Fibroblast of pulmonary artery (primary cell): Measurements from ENCODE around the gene ELAPOR2.

Source experiments
- DNase-seq: peaks from one replicate; pipeline ENCODE4 v3.0.0-alpha.2; 2010; ENCODE audit warnings: low read depth
- H3K4me3 ChIP-seq: replicated peaks from 2 replicates; pipeline ENCODE4 v1.5.1; 2011; ENCODE audit warnings: low read depth, mild to moderate bottlenecking, control low read depth, low read length, moderate library complexity
- CTCF ChIP-seq: IDR thresholded peaks from 2 replicates; pipeline ENCODE4 v1.5.1; 2011; ENCODE audit warnings: mild to moderate bottlenecking, control low read depth, low read length, inconsistent platforms; ENCODE audit errors: missing control alignments

ELAPOR2 gene

GRCh38 chr7:87094322-87094721 lies 34.9 kb upstream of the ELAPOR2 start:
- no peak for TF ChIP-seq CTCF
- no peak for DNase-seq

GRCh38 chr7:87092568-87093091 lies 33.2 kb upstream of the ELAPOR2 start:
- DNase-seq, result no peak
- no peak for TF ChIP-seq CTCF
- no peak overlapping the region for H3K4me3 ChIP-seq

More at GRCh38 chr7:87094322-87094721, 34.9 kb upstream of the ELAPOR2 start:
- no peak overlapping the region for H3K4me3 ChIP-seq

GRCh38 chr7:87091487-87092066 lies 32.1 kb upstream of the ELAPOR2 start:
- no peak for DNase-seq
- TF ChIP-seq CTCF, result no peak
- no peak overlapping the region for H3K4me3 ChIP-seq

DNA sequence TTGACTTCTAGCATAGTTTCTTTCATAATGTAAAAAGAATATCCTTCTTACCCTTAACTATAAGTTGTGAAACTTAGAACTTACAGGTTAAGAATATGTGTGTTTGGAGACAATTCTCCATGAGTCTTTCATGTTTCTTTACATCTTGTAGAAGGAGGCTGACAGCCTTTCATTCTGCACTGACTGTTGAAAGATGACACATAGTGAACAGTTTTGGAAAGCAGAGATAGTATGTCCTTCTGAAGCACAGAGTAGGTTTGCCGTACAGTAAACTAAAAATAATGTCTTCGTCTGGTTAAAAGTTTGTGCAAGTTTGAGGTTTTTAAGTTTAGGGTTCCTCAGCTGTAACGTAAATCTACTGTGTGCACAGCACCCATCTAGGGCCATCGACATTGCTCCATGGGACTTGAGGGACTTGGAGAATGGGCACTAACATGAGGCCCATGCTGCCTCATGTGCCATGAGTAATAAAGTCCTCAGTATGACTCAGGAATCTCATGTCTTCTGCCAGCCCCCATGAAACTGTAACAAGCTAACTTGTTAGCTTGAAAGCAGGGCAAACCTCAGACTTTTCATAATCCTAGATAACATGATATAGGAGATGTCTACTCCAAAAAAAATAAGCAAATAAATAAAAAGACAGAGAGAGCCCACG lies 24.5 kb upstream of the ELAPOR2 start:
- no peak for DNase-seq
- H3K4me3 ChIP-seq, result no peak overlapping the region
- no peak for TF ChIP-seq CTCF

- DNase-seq, result no peak
- TF ChIP-seq CTCF, result no peak
- H3K4me3 ChIP-seq, result no peak overlapping the region
Measured at GRCh38 chr7:87082675-87083074, 23.2 kb upstream of the ELAPOR2 start.

DNA sequence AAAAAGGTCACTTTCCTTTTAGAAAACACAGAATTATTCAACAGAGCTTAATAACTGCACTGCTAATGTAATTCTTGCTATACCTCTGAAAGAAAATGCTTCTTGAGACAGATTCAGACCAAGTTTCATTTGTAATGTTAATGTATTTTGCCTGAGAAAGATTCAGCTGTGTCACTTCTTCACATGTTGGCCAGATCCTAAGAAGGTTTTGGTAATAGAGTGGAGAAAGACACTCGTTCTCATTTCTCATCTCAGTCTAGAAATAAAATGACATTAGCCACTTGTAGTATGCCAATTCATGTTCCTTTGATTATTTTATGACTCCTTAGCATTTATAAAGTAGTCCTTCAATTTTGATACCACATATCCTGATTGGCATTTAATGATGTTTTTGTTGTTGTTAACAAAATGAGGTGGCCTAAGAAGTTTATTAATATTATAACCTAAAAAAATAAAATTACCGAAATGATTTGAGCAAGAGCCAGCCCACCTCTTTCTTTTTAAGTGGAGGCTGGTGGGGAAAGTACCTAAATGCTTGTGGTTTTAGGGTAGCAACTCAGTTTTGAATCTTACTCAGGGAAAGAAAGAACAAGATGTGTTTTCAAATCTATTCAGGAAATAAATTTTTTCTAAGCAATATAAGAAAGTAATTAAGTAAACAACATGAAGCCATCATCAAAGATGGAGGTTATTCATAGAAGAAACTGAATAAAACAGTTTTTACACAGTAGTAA lies 16.4 kb upstream of the ELAPOR2 start:
- TF ChIP-seq CTCF, result no peak
- H3K4me3 ChIP-seq, result no peak overlapping the region
- DNase-seq, result no peak
